Measurements from ENCODE around the gene LPP. TPM values are rescaled to one million over a fixed set of nuclear protein-coding genes. Genes with fewer than 3 reads are reported as not detected.

The LPP gene
- total and polyA plus RNA-seq, 9 of the 15 experiments (the other 6 are each of a cell fraction or from before 2014, with no cell fraction given): 0.07 to 0.18 TPM; not detected in 7

- TF ChIP-seq CHD7 (IDR thresholded peaks at IDR 0.05; ENCODE audit: low read depth, low read length) (no peak), ZBTB26 (CRISPR knock-in tag; IDR thresholded peaks at IDR 0.05) (no peak), ZBTB34 (CRISPR knock-in tag; IDR thresholded peaks at IDR 0.05) (no peak), GABPA (tag; conservative IDR thresholded peaks at IDR 0.05; ENCODE audit: low read depth) (no peak), MBD1 (CRISPR knock-in tag; IDR thresholded peaks at IDR 0.05) (no peak), SAFB (IDR thresholded peaks at IDR 0.05; ENCODE audit: borderline replicate concordance, low read depth, low read length) (no peak), CEBPG (CRISPR knock-in tag; IDR thresholded peaks at IDR 0.05) (no peak), CEBPG (tag; conservative IDR thresholded peaks at IDR 0.05 in 1 of 2, IDR thresholded peaks at IDR 0.05 in 1 of 2) (no peak), BRF2 (IDR thresholded peaks at IDR 0.05; ENCODE audit: borderline replicate concordance, insufficient read depth, insufficient read length) (no peak), CHD1 (IDR thresholded peaks at IDR 0.05; ENCODE audit: low read length) (no peak)
Measured at GRCh38 chr3:188562144-188562543, 408.2 kb downstream of the LPP start (continued).

All from K562 (cell line).